Tibial nerve (tissue), 4 donors: Measurements from ENCODE around the gene ELK3. TPM values are rescaled to one million over a fixed set of nuclear protein-coding genes. Genes with fewer than 3 reads are reported as not detected.

Experiments used
- DNase-seq, 2 donors: peaks; one replicate each; pipeline ENCODE4 v3.0.0-alpha.2; 2019; ENCODE audit warnings: low spot score in 2 of 2
- H3K27ac ChIP-seq, 4 donors: fragments of 200-600 bp; sonication (generic) in 3 of 4; one replicate each; pipeline ENCODE4 v1.5.1; 2017 to 2019; ENCODE audit warnings: mild to moderate bottlenecking in 1 of 4
- H3K27me3 ChIP-seq, 2 donors: fragments of 200-600 bp; sonication (generic) in 1 of 2; one replicate each; pipeline versions ENCODE4 v1.5.1 to v1.6.0; 2017 to 2019
- H3K36me3 ChIP-seq, 3 donors: fragments of 200-600 bp; sonication (generic); one replicate each; pipeline ENCODE4 v1.5.1; 2018 to 2019
- H3K4me1 ChIP-seq, 4 donors: fragments of 200-600 bp; sonication (generic) in 3 of 4; one replicate each; pipeline ENCODE4 v1.5.1; 2017 to 2019
- H3K4me3 ChIP-seq, 4 donors: fragments of 200-600 bp; sonication (generic) in 3 of 4; one replicate each; pipeline ENCODE4 v1.5.1; 2017 to 2019; ENCODE audit warnings: mild to moderate bottlenecking in 1 of 4, moderate library complexity in 1 of 4
- H3K9me3 ChIP-seq, 4 donors: fragments of 200-600 bp; sonication (generic) in 3 of 4; one replicate each; pipeline ENCODE4 v1.5.1; 2017 to 2019
- CTCF ChIP-seq, 5 experiments: fragments of 200-600 bp in 3 of 5; fragments of 450-650 bp in 2 of 5; sonication (generic) in 3 of 5; IDR thresholded peaks; one replicate each; pipeline ENCODE4 v1.5.1; 2016 to 2019; ENCODE audit warnings: antibody characterized with exemption in 5 of 5, mild to moderate bottlenecking in 3 of 5, moderate library complexity in 2 of 5
- EP300 ChIP-seq, 2 donors: sonication (generic); formaldehyde crosslinking; IDR thresholded peaks; one replicate each; pipeline ENCODE4 v1.6.1; 2017; ENCODE audit warnings: antibody characterized with exemption in 2 of 2, mild to moderate bottlenecking in 1 of 2
- POLR2A ChIP-seq, 2 donors: fragments of 450-650 bp; IDR thresholded peaks; one replicate each; pipeline ENCODE4 v1.6.1; 2017; ENCODE audit warnings: antibody characterized with exemption in 2 of 2, mild to moderate bottlenecking in 2 of 2, moderate library complexity in 2 of 2
- WGBS, 2 donors: methylation state at CpG; one replicate each; pipeline ENCODE4 v1.1.5; 2018; 5-methylcytosine and 5-hydroxymethylcytosine counted together
- total RNA-seq, 4 donors: library from RNA; depleted of rRNA; stranded (reverse); fragments of >200 nt; gene quantifications; one replicate each; pipeline ENCODE4 v1.1.0, GENCODE V29; 2016

Gene ELK3
- total RNA-seq, 4 donors from 2014 or later: 9.4 to 28.6 (median 17.7) TPM

- Histone ChIP-seq H3K36me3 (no peaks in the 10 kb centered on the region), H3K4me1 (no peaks in the 10 kb centered on the region), H3K4me3 (no peak overlapping the region), H3K27ac (no peak overlapping the region), H3K9me3 (no peaks in the 10 kb centered on the region), H3K27me3 (no peaks in the 10 kb centered on the region)
- TF ChIP-seq EP300 (IDR thresholded peaks at IDR 0.05) (no peak), CTCF (IDR thresholded peaks at IDR 0.05) (no peak), POLR2A (IDR thresholded peaks at IDR 0.05) (no peak)
- 75 to 79% methylated on average over 4 of the region's 4 CpGs for WGBS, 2 donors
- DNase-seq: no peak
Observed at GRCh38 chr12:96185914-96186313, 8.3 kb upstream of the ELK3 start.

- Histone ChIP-seq H3K27me3 (no peaks in the 10 kb centered on the region), H3K4me1 (no peaks in the 10 kb centered on the region), H3K36me3 (no peaks in the 10 kb centered on the region), H3K9me3 (no peaks in the 10 kb centered on the region), H3K27ac (no peak overlapping the region), H3K4me3 (no peak overlapping the region)
- no peak for TF ChIP-seq POLR2A (IDR thresholded peaks at IDR 0.05)
- TF ChIP-seq EP300 (IDR thresholded peaks at IDR 0.05): no peak
- no peak for TF ChIP-seq CTCF (IDR thresholded peaks at IDR 0.05)
- no peak for DNase-seq
- WGBS, 2 donors: 71 to 75% methylated on average over 10 of the region's 10 CpGs
Observed at GRCh38 chr12:96186607-96187301, 7.4 kb upstream of the ELK3 start.

GRCh38 chr12:96187956-96188355 lies 6.2 kb upstream of the ELK3 start:
- H3K9me3 ChIP-seq: no peaks in the 10 kb centered on the region
- WGBS, 2 donors: 76 to 88% methylated on average over 2 of the region's 2 CpGs
- no peaks in the 10 kb centered on the region for H3K36me3 ChIP-seq
- H3K27me3 ChIP-seq: no peaks in the 10 kb centered on the region
- no peaks in the 10 kb centered on the region for H3K4me1 ChIP-seq
- H3K27ac ChIP-seq: no peak overlapping the region
- no peak overlapping the region for H3K4me3 ChIP-seq
- DNase-seq: no peak
- TF ChIP-seq EP300 (IDR thresholded peaks at IDR 0.05) (no peak), CTCF (IDR thresholded peaks at IDR 0.05) (no peak), POLR2A (IDR thresholded peaks at IDR 0.05) (no peak)

- 74% methylated on average over 5 of the region's 5 CpGs for WGBS, 2 donors
- no peaks in the 10 kb centered on the region for H3K9me3 ChIP-seq
- H3K27me3 ChIP-seq: no peaks in the 10 kb centered on the region
- H3K4me1 ChIP-seq: peaks cover 0 to 9% (median 0%) of the 10 kb centered on the region in 4 donors
- no peaks in the 10 kb centered on the region for H3K36me3 ChIP-seq
- no peak for TF ChIP-seq POLR2A (IDR thresholded peaks at IDR 0.05)
- no peak for TF ChIP-seq EP300 (IDR thresholded peaks at IDR 0.05)
- no peak for TF ChIP-seq CTCF (IDR thresholded peaks at IDR 0.05)
- H3K4me3 ChIP-seq: no peak overlapping the region
- no peak overlapping the region for H3K27ac ChIP-seq
- DNase-seq: no peak
Observed at GRCh38 chr12:96189781-96190180, 4.4 kb upstream of the ELK3 start.

- WGBS, 2 donors: 82 to 88% methylated on average over 10 of the region's 10 CpGs
- H3K4me3 ChIP-seq: no peak overlapping the region
- peaks cover 0 to 10% (median 0%) of the 10 kb centered on the region in 4 donors for H3K4me1 ChIP-seq
- H3K9me3 ChIP-seq: no peaks in the 10 kb centered on the region
- no peak for DNase-seq
- H3K27me3 ChIP-seq: no peaks in the 10 kb centered on the region
- H3K36me3 ChIP-seq: no peaks in the 10 kb centered on the region
- no peak overlapping the region for H3K27ac ChIP-seq
- TF ChIP-seq EP300 (IDR thresholded peaks at IDR 0.05) (no peak), CTCF (IDR thresholded peaks at IDR 0.05) (no peak), POLR2A (IDR thresholded peaks at IDR 0.05) (no peak)
Observed at GRCh38 chr12:96190413-96191108, 3.6 kb upstream of the ELK3 start.
